GM21423 (cell line): ENCODE measurements around the gene SUGCT.

Source experiments
- ATAC-seq: cut with Tn5 transposase; IDR thresholded peaks from one replicate; pipeline ENCODE4 v1.9.1; 2021; ENCODE audit warnings: mild to moderate bottlenecking, moderate library complexity; ENCODE audit not compliant: unreplicated experiment

SUGCT gene

DNA sequence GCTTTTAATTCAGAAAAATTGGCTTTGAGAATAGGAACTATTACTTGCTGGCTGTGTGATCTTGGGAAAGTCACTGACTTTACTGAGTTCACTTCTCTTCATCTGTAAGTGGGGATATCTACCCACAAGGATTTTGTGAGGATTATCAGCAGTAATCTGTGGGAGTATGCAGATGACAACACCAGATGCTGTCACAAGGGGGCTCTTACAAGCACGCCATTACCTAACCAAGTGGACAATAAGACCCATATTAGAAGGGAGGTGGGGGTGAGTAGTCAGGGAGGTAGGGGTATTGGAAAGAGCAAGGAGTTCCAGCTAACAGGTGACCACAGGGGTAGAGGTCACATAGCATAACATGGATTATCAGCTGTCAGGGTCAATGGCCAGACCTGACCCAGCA lies 569.4 kb downstream of the SUGCT start:
- no peak for ATAC-seq

DNA sequence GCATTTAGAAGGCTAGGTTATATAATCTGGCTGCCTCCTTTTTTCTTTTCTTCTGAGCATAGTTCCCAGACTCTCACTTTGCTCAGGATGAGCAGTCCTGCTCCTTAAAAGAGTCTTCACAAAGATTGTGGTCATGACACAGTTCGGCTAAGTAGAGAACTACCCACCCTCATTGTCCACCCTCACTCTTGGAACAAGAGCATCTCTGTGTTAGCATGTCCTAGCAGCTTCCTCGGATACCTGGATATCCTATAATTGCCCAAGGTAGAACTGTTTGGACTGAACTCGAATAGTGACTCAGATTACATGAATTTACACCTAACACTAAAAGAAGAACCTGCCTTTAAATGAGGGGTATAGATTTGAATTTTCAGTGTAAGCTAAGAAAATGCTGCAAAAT lies 572.0 kb downstream of the SUGCT start:
- no peak for ATAC-seq

GRCh38 chr7:40709062-40709964 lies 574.5 kb downstream of the SUGCT start:
- ATAC-seq, result no peak

GRCh38 chr7:40711706-40712105 lies 576.9 kb downstream of the SUGCT start:
- no peak for ATAC-seq

DNA sequence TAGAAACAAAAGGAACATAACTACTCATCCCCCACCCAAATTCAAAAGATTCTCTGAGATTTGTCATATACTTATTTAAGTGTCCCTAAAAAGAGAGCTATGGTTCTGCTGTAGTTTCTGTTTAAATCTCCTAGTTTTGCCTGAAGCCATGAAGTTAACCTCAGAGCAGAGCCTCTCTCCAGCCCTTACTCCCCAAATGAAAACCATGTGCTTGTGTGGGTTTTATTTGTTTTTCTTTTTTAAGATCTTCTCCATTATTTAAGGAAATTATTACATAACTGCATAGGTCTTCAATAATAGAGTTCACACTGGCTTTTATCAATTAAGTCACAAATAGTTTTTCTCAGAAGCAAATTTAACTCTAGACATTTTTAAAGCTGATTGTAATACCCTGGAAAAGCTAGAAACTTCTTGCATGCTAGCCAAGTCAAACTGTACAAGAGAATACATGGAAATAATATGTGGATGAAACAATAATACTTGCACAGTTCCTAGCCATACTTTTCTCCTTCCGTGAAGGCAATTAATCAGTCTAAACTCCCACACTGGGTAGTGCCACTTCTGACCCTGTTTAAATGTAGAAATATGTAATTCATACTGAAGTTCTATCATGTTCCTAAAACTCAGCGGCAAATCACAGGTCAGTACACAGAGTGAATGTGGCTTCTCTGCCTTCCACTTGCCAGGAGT lies 579.7 kb downstream of the SUGCT start:
- ATAC-seq, result no peak

GRCh38 chr7:40715053-40715430 lies 580.2 kb downstream of the SUGCT start:
- ATAC-seq, result no peak

- no peak for ATAC-seq
These were observed 581.2 kb downstream of the SUGCT start for GRCh38 chr7:40716052-40716451.

DNA sequence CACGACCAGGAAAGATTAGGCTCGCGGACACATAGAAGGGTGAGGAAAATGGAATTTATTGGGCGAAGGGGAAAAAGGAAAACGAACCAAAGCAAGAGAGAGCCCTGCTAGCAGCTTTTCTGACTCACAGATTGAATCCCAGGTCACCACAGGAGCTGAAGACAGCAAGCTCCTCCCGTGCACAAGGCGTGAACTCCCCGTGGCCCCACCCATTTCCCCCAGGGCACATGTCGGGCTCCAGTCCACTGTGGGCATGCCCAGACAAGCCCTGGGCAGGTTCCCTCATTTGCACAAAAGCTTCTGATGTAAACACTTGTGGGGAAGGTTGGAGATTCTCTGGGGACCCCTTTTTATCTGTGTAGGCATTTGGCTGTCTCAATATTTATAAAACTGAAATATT lies 582.4 kb downstream of the SUGCT start:
- ATAC-seq, result peak; percentile 63

GRCh38 chr7:40720416-40720815 lies 585.6 kb downstream of the SUGCT start:
- ATAC-seq, result no peak

DNA sequence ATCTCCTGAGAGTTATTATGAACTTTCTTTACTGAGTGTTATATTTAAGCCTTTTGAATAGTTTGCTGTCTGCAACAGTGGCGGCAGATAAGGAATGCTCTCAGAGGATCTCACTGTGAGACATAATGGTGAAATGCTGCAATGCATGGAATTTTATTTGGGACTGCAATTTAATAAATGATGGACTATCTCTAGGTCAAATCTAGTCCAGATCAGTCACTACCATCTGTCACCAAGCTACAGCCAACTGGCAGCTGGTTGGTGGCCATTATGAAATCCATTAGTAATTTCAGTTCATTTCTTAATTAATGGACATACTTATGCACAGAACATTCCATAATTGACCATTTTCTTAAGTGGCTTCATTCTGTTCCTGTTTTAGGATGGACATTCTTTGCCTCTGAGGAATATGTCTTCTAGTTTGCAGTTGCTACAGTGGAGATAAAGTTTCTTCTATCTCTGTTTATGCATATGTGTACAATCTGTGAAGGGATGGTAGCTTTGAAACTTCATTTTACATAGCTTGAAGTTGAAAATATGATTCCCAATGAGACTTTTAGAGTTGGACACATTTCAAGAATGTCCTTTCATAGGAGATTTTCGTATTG lies 586.6 kb downstream of the SUGCT start:
- ATAC-seq, result no peak

GRCh38 chr7:40722242-40722641 lies 587.4 kb downstream of the SUGCT start:
- no peak for ATAC-seq

- ATAC-seq, result no peak
These were observed 589.0 kb downstream of the SUGCT start for GRCh38 chr7:40723829-40724228.

GRCh38 chr7:40726559-40726958 lies 591.8 kb downstream of the SUGCT start:
- ATAC-seq, result no peak

DNA sequence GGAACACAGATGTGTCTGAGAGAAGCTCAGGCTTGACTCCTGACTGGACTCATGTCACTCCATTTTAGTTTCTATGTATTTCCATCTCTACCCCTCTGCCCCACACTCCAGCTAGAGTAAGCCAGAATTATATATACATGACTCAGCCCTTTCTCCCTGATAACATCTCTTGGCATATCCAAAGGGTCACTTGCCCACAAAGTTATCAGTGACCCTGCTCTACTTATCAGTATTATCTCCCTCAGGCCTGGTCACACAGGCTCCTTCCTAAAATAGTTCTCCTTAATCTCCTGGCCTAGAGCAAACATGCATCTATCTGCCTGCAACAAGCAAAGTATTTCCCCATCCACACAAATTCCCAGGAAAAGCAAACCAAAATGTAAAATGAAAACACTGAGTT lies 598.3 kb downstream of the SUGCT start:
- no peak for ATAC-seq

DNA sequence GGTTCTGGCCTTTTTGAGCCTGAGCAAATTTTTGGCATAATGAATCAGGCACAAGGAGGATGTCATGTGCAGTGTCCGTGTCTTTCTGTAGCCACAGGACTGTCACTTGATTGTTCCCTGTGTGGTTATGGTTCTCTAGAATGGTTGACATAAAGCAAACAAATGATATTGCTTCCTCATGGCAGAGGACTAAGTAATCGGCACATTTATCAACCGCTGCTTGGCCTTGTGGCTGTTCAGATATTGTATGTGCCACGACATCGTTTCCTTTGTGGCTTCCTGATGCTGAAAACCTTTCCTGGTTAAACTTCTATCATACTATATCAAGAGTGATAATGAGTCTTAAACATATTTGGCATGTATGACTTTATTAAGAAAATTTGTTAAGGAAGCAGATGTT lies 598.8 kb downstream of the SUGCT start:
- no peak for ATAC-seq

- no peak for ATAC-seq
These were observed 604.5 kb downstream of the SUGCT start for GRCh38 chr7:40739257-40739656.

- no peak for ATAC-seq
These were observed 607.5 kb downstream of the SUGCT start for GRCh38 chr7:40742270-40742669.

GRCh38 chr7:40746841-40747556 lies 612.2 kb downstream of the SUGCT start:
- ATAC-seq, result no peak

- no peak for ATAC-seq
These were observed 613.1 kb downstream of the SUGCT start for GRCh38 chr7:40747856-40748255.

- ATAC-seq, result no peak
These were observed 615.1 kb downstream of the SUGCT start for GRCh38 chr7:40749877-40750276.

DNA sequence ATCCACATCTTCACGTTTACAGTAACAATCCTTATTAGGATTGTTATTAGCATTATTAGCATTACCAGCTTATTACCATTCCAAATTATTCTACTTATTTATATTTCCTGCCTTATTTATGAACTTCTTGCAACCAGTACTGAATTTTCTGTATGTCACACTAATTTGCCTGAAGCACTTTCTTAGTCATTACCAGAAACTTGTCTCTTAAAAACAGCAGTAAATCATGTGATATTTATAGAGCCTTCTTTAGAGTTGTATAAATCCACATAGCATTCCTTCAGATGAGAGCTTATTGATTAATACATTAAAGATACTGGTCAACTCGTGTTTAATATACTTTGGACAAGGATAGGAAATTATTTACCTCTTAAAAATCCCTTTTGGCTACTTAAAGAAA lies 618.6 kb downstream of the SUGCT start:
- ATAC-seq, result no peak
